ENCODE measurements around the gene COL20A1. TPM values are rescaled to one million over a fixed set of nuclear protein-coding genes. Genes with fewer than 3 reads are reported as not detected.

Gene COL20A1
- total RNA-seq, 4 donors from 2014 or later = 0.32 TPM; not detected in 3

GRCh38 chr20:63273059-63273579 lies 19.9 kb upstream of the COL20A1 start:
- H3K4me3 ChIP-seq = peak overlapping the region; percentile 79 to 100 (median 90)
- H3K9me3 ChIP-seq = no peaks in the 10 kb centered on the region
- intact Hi-C loops (cut with DNase I) = loop anchor here (2.0 kb wide), 1 partner anchor 58 kb away; no protein-coding TSS in a partner anchor
- no peaks in the 10 kb centered on the region for H3K27me3 ChIP-seq
- DNase-seq (ENCODE audit: extremely low spot score) = no peak
- under 1% methylated on average over 6 of the region's 37 CpGs for WGBS
- H3K27ac ChIP-seq (replicated peaks in 1 of 4) = peak overlapping the region; percentile 69 to 84 (median 77)
- peaks cover 22 to 29% (median 26%) of the 10 kb centered on the region in 4 donors for H3K36me3 ChIP-seq
- TF ChIP-seq CTCF (IDR thresholded peaks at IDR 0.05) (no peak), EP300 (IDR thresholded peaks at IDR 0.05) (no peak), POLR2A (IDR thresholded peaks at IDR 0.05; ENCODE audit: low read depth) (no peak), POLR2AphosphoS5 (IDR thresholded peaks at IDR 0.05) (no peak)
- H3K4me1 ChIP-seq = peaks cover 21 to 42% (median 31%) of the 10 kb centered on the region in 4 donors

GRCh38 chr20:63273635-63274380 lies 19.2 kb upstream of the COL20A1 start:
- peaks cover 29 to 36% (median 33%) of the 10 kb centered on the region in 4 donors for H3K36me3 ChIP-seq
- intact Hi-C loops (cut with DNase I) = loop anchor here (2.0 kb wide), 1 partner anchor 59 kb away; no protein-coding TSS in a partner anchor
- no peaks in the 10 kb centered on the region for H3K9me3 ChIP-seq
- H3K4me1 ChIP-seq = peaks cover 21 to 42% (median 31%) of the 10 kb centered on the region in 4 donors
- WGBS = 43% methylated on average over 18 of the region's 20 CpGs
- DNase-seq (ENCODE audit: extremely low spot score) = no peak
- no peaks in the 10 kb centered on the region for H3K27me3 ChIP-seq
- H3K4me3 ChIP-seq = peak overlapping the region; percentile 79 to 100 (median 90)
- no peak overlapping the region for H3K27ac ChIP-seq (replicated peaks in 1 of 4)
- no peak for TF ChIP-seq EP300 (IDR thresholded peaks at IDR 0.05)
- no peak for TF ChIP-seq POLR2AphosphoS5 (IDR thresholded peaks at IDR 0.05)
- no peak for TF ChIP-seq POLR2A (IDR thresholded peaks at IDR 0.05; ENCODE audit: low read depth)
- TF ChIP-seq CTCF (IDR thresholded peaks at IDR 0.05) = no peak

- Histone ChIP-seq H3K27me3 (no peaks in the 10 kb centered on the region), H3K36me3 (peaks cover 37 to 44% (median 41%) of the 10 kb centered on the region in 4 donors), H3K4me3 (peak overlapping the region in 2 of 4 donors; percentile 91 to 100), H3K4me1 (peaks cover 21 to 42% (median 31%) of the 10 kb centered on the region in 4 donors), H3K27ac (replicated peaks in 1 of 4) (no peak overlapping the region), H3K9me3 (no peaks in the 10 kb centered on the region)
- intact Hi-C loops (cut with DNase I) = no loop called here
- TF ChIP-seq POLR2A (IDR thresholded peaks at IDR 0.05; ENCODE audit: low read depth) = no peak
- TF ChIP-seq EP300 (IDR thresholded peaks at IDR 0.05) = no peak
- TF ChIP-seq CTCF (IDR thresholded peaks at IDR 0.05) = no peak
- TF ChIP-seq POLR2AphosphoS5 (IDR thresholded peaks at IDR 0.05) = no peak
- DNase-seq (ENCODE audit: extremely low spot score) = no peak
- WGBS = 74% methylated on average over 17 of the region's 17 CpGs
These were observed 18.4 kb upstream of the COL20A1 start for GRCh38 chr20:63274381-63275228.

- H3K4me3 ChIP-seq = no peak overlapping the region
- WGBS = 90% methylated on average over 13 of the region's 18 CpGs
- intact Hi-C loops (cut with DNase I) = no loop called here
- DNase-seq (ENCODE audit: extremely low spot score) = no peak
- TF ChIP-seq POLR2AphosphoS5 (IDR thresholded peaks at IDR 0.05) (no peak), EP300 (IDR thresholded peaks at IDR 0.05) (no peak), CTCF (IDR thresholded peaks at IDR 0.05) (no peak), POLR2A (IDR thresholded peaks at IDR 0.05; ENCODE audit: low read depth) (no peak)
- no peaks in the 10 kb centered on the region for H3K27me3 ChIP-seq
- H3K9me3 ChIP-seq = no peaks in the 10 kb centered on the region
- H3K36me3 ChIP-seq = peaks cover 49 to 56% (median 53%) of the 10 kb centered on the region in 4 donors
- no peak overlapping the region for H3K27ac ChIP-seq (replicated peaks in 1 of 4)
- H3K4me1 ChIP-seq = peaks cover 21 to 42% (median 31%) of the 10 kb centered on the region in 4 donors
These were observed 17.2 kb upstream of the COL20A1 start for GRCh38 chr20:63275825-63276224.

All from esophagus muscularis mucosa (tissue), 4 donors.